GM12878 (cell line): ENCODE measurements around the gene BBS12.

Experiments used
- CHD1 ChIP-seq: IDR thresholded peaks from 2 replicates; pipeline ENCODE4 v1.6.1; 2012; ENCODE audit warnings: low read depth, low read length, improper control_type of control experiment
- CTCF ChIP-seq, 3 experiments: IDR thresholded peaks in 2 of 3; conservative IDR thresholded peaks in 1 of 3; 2 replicates each; pipeline ENCODE4 v1.5.1; 2011; ENCODE audit warnings: low read depth in 3 of 3, low read length in 3 of 3, mild to moderate bottlenecking in 3 of 3, control low read depth in 2 of 3, moderate library complexity in 2 of 3, inconsistent platforms in 1 of 3, mixed read lengths in 1 of 3; ENCODE audit not compliant: control insufficient read depth in 2 of 3, insufficient read depth in 1 of 3; ENCODE audit errors: extremely low read depth in 1 of 3
- KDM1A ChIP-seq: fragments of 200-600 bp; sonication (generic); IDR thresholded peaks from 2 replicates; pipeline ENCODE4 v1.6.1; 2016; ENCODE audit warnings: borderline replicate concordance
- KLF5 ChIP-seq: fragments of 450-650 bp; IDR thresholded peaks from 2 replicates; pipeline ENCODE4 v1.6.1; 2014; ENCODE audit warnings: mild to moderate bottlenecking; ENCODE audit not compliant: partially characterized antibody
- MYC ChIP-seq: IDR thresholded peaks from 2 replicates; pipeline ENCODE4 v1.6.1; 2011; ENCODE audit warnings: mild to moderate bottlenecking, low read length, moderate library complexity, inconsistent platforms; ENCODE audit not compliant: insufficient read depth, insufficient replicate concordance, insufficient read length, severe bottlenecking
- POLR2A ChIP-seq: IDR thresholded peaks from 2 replicates; pipeline ENCODE4 v1.6.1; 2011; ENCODE audit warnings: low read depth, mild to moderate bottlenecking, low read length
- POU2F2 ChIP-seq: IDR thresholded peaks from 3 replicates; pipeline ENCODE4 v1.6.1; 2011; ENCODE audit warnings: low read depth, mild to moderate bottlenecking, low read length, borderline replicate concordance
- RFX5 ChIP-seq: IDR thresholded peaks from 2 replicates; pipeline ENCODE4 v1.6.1; 2011; ENCODE audit warnings: low read depth, low read length, improper control_type of control experiment
- SPI1 ChIP-seq: IDR thresholded peaks from 2 replicates; pipeline ENCODE4 v1.6.1; 2011; ENCODE audit warnings: low read depth, mild to moderate bottlenecking, low read length, moderate library complexity, borderline replicate concordance; ENCODE audit not compliant: insufficient read depth
- TCF12 ChIP-seq: IDR thresholded peaks from 2 replicates; pipeline ENCODE4 v1.6.1; 2011; ENCODE audit warnings: low read depth, mild to moderate bottlenecking, low read length

GRCh38 chr4:122787940-122788339, 55.4 kb downstream of the BBS12 start:
- TF ChIP-seq KLF5, result no peak
- TF ChIP-seq CTCF (IDR thresholded peaks at IDR 0.05 in 2 of 3, conservative IDR thresholded peaks at IDR 0.05 in 1 of 3; ENCODE audit: control insufficient read depth in 2 of 3, extremely low read depth in 1 of 3, insufficient read depth in 1 of 3, low read depth in 3 of 3, low read length in 3 of 3), result no peak
- no peak for TF ChIP-seq POU2F2
- TF ChIP-seq POLR2A, result no peak
- TF ChIP-seq TCF12, result no peak
- TF ChIP-seq SPI1, result no peak
- TF ChIP-seq CHD1, result no peak
- TF ChIP-seq KDM1A, result no peak
- no peak for TF ChIP-seq RFX5
- TF ChIP-seq MYC, result no peak
